ENCODE results near the gene NUDT5. TPM values are rescaled to one million over a fixed set of nuclear protein-coding genes. Genes with fewer than 3 reads are reported as not detected.

Gene NUDT5
- total and polyA plus RNA-seq, 2 of the 13 experiments (the other 11 are each of a cell fraction or from before 2014, with no cell fraction given), result 79.6 to 134 TPM

DNA sequence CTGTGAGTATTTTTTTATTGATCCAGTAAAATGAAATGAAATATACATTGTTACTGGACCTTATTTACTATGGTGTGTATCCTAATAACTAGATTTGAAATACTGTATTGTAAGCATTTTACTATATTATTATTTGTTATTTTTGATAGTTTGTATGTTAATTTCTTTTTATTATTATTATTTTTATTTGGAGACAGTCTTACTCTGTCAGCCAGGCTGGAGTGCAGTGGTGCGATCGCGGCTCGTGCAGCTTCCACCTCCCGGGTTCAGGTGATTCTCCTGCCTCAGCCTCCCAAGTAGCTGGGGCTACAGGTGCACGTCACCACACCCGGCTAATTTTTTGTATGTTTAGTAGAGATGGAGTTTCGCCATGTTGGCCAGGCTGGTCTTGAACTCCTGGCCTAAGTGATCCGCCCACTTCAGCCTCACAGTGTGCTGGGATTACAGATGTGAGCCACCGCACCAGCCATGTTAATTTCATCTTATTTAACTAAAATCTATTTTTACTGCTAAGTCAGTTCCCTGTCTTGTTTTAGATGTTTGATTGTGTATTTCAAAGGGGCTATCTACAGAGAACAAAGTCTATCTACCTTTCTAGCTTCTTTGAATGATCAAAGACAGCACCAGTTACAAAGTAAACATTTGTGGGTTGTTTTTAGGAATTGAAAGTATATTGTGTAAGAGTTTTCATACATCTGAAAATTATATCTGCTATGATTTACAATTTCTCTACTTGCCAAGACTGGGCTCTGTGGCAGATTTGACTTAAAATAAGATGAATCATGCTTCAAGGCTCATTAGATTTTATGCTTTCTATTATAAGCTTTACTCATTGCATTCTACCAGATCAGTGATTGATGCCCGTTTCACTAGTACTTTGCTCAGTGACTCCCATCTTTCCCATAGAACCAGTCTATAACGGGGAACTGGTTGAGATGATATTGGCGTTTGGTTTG lies 41.9 kb upstream of the NUDT5 start (continued):
- TF ChIP-seq, protein P1, sequence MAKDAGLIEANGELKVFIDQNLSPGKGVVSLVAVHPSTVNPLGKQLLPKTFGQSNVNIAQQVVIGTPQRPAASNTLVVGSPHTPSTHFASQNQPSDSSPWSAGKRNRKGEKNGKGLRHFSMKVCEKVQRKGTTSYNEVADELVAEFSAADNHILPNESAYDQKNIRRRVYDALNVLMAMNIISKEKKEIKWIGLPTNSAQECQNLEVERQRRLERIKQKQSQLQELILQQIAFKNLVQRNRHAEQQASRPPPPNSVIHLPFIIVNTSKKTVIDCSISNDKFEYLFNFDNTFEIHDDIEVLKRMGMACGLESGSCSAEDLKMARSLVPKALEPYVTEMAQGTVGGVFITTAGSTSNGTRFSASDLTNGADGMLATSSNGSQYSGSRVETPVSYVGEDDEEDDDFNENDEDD (CRISPR knock-in tag; IDR thresholded peaks at IDR 0.05; ENCODE audit: borderline replicate concordance), result no peak
- TF ChIP-seq KLF15 (CRISPR knock-in tag; IDR thresholded peaks at IDR 0.05; ENCODE audit: borderline replicate concordance) (no peak), ZFP37 (CRISPR knock-in tag; IDR thresholded peaks at IDR 0.05; ENCODE audit: borderline replicate concordance) (no peak), ADNP (CRISPR knock-in tag; IDR thresholded peaks at IDR 0.05) (peak; percentile 90; the same call in 1 of the 2 replicates), FOXP4 (CRISPR knock-in tag; IDR thresholded peaks at IDR 0.05) (peak; percentile 36; the same call in 1 of the 2 replicates), FOXO1 (CRISPR knock-in tag; IDR thresholded peaks at IDR 0.05) (0 out of 2 replicates have a peak, but pooled peaks have one; percentile 49), PHF21A (CRISPR knock-in tag; IDR thresholded peaks at IDR 0.05) (peak; percentile 53; the same call in 1 of the 2 replicates), DNMT1 (CRISPR knock-in tag; IDR thresholded peaks at IDR 0.05) (no peak), GATA4 (IDR thresholded peaks at IDR 0.05; ENCODE audit: borderline replicate concordance, low read depth) (no peak), PAXIP1 (CRISPR knock-in tag; conservative IDR thresholded peaks at IDR 0.05) (peak; percentile 86), CEBPB (IDR thresholded peaks at IDR 0.05; ENCODE audit: borderline replicate concordance, low read depth, low read length) (peak; percentile 82), MXI1 (IDR thresholded peaks at IDR 0.05; ENCODE audit: borderline replicate concordance, low read depth, low read length) (no peak), NR2F2 (IDR thresholded peaks at IDR 0.05; ENCODE audit: borderline replicate concordance, low read depth) (no peak)
- TF ChIP-seq, protein P2, sequence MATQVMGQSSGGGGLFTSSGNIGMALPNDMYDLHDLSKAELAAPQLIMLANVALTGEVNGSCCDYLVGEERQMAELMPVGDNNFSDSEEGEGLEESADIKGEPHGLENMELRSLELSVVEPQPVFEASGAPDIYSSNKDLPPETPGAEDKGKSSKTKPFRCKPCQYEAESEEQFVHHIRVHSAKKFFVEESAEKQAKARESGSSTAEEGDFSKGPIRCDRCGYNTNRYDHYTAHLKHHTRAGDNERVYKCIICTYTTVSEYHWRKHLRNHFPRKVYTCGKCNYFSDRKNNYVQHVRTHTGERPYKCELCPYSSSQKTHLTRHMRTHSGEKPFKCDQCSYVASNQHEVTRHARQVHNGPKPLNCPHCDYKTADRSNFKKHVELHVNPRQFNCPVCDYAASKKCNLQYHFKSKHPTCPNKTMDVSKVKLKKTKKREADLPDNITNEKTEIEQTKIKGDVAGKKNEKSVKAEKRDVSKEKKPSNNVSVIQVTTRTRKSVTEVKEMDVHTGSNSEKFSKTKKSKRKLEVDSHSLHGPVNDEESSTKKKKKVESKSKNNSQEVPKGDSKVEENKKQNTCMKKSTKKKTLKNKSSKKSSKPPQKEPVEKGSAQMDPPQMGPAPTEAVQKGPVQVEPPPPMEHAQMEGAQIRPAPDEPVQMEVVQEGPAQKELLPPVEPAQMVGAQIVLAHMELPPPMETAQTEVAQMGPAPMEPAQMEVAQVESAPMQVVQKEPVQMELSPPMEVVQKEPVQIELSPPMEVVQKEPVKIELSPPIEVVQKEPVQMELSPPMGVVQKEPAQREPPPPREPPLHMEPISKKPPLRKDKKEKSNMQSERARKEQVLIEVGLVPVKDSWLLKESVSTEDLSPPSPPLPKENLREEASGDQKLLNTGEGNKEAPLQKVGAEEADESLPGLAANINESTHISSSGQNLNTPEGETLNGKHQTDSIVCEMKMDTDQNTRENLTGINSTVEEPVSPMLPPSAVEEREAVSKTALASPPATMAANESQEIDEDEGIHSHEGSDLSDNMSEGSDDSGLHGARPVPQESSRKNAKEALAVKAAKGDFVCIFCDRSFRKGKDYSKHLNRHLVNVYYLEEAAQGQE (IDR thresholded peaks at IDR 0.05; ENCODE audit: borderline replicate concordance in 1 of 2, low read depth in 1 of 2, low read length in 2 of 2), result no peak
- TF ChIP-seq, protein P3, sequence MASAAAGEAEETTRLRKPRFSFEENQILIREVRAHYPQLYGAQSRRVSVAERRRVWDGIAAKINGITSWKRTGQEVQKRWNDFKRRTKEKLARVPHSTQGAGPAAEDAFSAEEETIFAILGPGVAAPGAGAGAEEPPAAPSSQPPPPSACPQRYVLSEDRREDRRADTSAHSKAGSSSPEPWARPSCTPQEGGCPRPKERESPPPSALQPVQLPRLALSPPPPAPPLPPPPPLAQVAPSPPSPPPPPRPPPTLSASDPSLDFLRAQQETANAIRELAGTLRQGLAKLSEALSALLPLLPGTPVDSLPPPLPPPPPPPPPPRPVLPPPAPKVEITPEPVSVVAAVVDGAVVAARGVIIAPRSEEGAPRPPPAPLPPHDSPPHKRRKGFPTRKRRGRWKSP (CRISPR knock-in tag; IDR thresholded peaks at IDR 0.05), result no peak

Data from HepG2 (cell line).